K562 (cell line): Measurements from ENCODE around the gene SLC37A2. TPM values are rescaled to one million over a fixed set of nuclear protein-coding genes. Genes with fewer than 3 reads are reported as not detected.
A peak's percentile ranks its signal among the peaks of the same experiment; 100 is the strongest.

Experiments used
- ATAC-seq: fragments of 200-7000 bp; cut with Tn5 transposase; 3 replicates; pipeline ENCODE4 v1.9.1; 2020; ENCODE audit warnings: moderate library complexity
- BruUV-seq: library from RNA; stranded (reverse); fragments of 400-500 nt; replicated peaks from 2 replicates; lab custom pipeline; 2021; lab: Mats Ljungman, UMichigan
- CTCF ChIA-PET: fragments of 300-600 bp; formaldehyde crosslinking; extraction: SDS; loops from one replicate; lab custom pipeline; 2021; ENCODE audit warnings: low intra/inter-chr PET ratio; lab: Yijun Ruan, JAX
- POLR2A ChIA-PET: fragments of 300-600, 350-650 bp; sonication (Branson Sonifier 250); formaldehyde crosslinking; extraction: SDS; loops from one replicate; lab custom pipeline; 2021; ENCODE audit warnings: antibody characterized with exemption, inconsistent platforms; lab: Yijun Ruan, JAX
- DNase-seq, 4 experiments: peaks; one replicate each; pipeline versions ENCODE4 v3.0.0 to v3.0.0-alpha.2; 2011 to 2018; ENCODE audit warnings: low spot score in 3 of 4, mixed read lengths in 3 of 4; ENCODE audit errors: extremely low read depth in 1 of 4
- FAIRE-seq: peaks from 2 replicates; lab custom pipeline; 2011; peaks lifted over from hg19 to GRCh38; lab: Jason Lieb, UNC
- H2AFZ ChIP-seq: 2 replicates; pipeline ENCODE4 v1.6.0; 2011; ENCODE audit warnings: low read depth, low read length, control low read depth, inconsistent platforms
- H3K27ac ChIP-seq: fragments of 200-600 bp; 3 replicates; pipeline ENCODE4 v1.8.0; 2011; ENCODE audit warnings: low read depth, mild to moderate bottlenecking, control low read depth, inconsistent platforms, low read length, moderate library complexity, mixed read lengths; ENCODE audit errors: extremely low read depth
- H3K27me3 ChIP-seq, 2 experiments: fragments of 300-600 bp in 1 of 2; 2 replicates in 1 of 2; 3 replicates in 1 of 2; pipeline versions ENCODE4 v1.6.0 to v1.8.0; 2011; ENCODE audit warnings: inconsistent platforms in 2 of 2, low read length in 2 of 2, mild to moderate bottlenecking in 1 of 2, mixed read lengths in 1 of 2, moderate library complexity in 1 of 2; ENCODE audit not compliant: control insufficient read depth in 2 of 2, insufficient read depth in 2 of 2
- H3K36me3 ChIP-seq: fragments of 300-600 bp; 3 replicates; pipeline ENCODE4 v1.8.0; 2011; ENCODE audit warnings: mild to moderate bottlenecking, low read length, inconsistent platforms; ENCODE audit not compliant: control insufficient read depth, insufficient read depth
- H3K4me1 ChIP-seq, 2 experiments: fragments of 200-600 bp in 1 of 2; replicated peaks in 1 of 2; 2 replicates in 1 of 2; 3 replicates in 1 of 2; pipeline versions ENCODE4 v1.5.1 to v1.8.0; 2011; ENCODE audit warnings: inconsistent platforms in 2 of 2, low read length in 2 of 2, mild to moderate bottlenecking in 1 of 2, mixed read lengths in 1 of 2, moderate library complexity in 1 of 2; ENCODE audit not compliant: control insufficient read depth in 2 of 2, insufficient read depth in 2 of 2
- H3K4me2 ChIP-seq: 2 replicates; pipeline ENCODE4 v1.6.1; 2011; ENCODE audit warnings: low read length, control low read depth, inconsistent platforms, mixed read lengths; ENCODE audit not compliant: insufficient read depth
- H3K4me3 ChIP-seq: fragments of 200-600 bp; sonication (generic), shearing (Covaris generic); 2 replicates; pipeline ENCODE4 v1.5.1; 2016; ENCODE audit warnings: control low read depth, inconsistent platforms
- H3K79me2 ChIP-seq: fragments of 200-600 bp; 3 replicates; pipeline ENCODE4 v1.8.0; 2011; ENCODE audit warnings: low read length, inconsistent platforms; ENCODE audit not compliant: control insufficient read depth, insufficient read depth
- H3K9ac ChIP-seq, 2 experiments: 2 replicates each; pipeline versions ENCODE4 v1.6.0 to v1.6.1; 2011; ENCODE audit warnings: low read depth in 2 of 2, low read length in 2 of 2, control low read depth in 1 of 2, inconsistent platforms in 1 of 2, mild to moderate bottlenecking in 1 of 2, mixed read lengths in 1 of 2; ENCODE audit not compliant: insufficient read depth in 1 of 2
- H3K9me1 ChIP-seq: one replicate; pipeline ENCODE4 v1.6.0; 2011; ENCODE audit warnings: inconsistent platforms, mild to moderate bottlenecking, low read length, moderate library complexity; ENCODE audit not compliant: control insufficient read depth, insufficient read depth
- H3K9me3 ChIP-seq: replicated peaks from 2 replicates; pipeline ENCODE4 v1.5.1; 2011; ENCODE audit warnings: low read depth, low read length, inconsistent platforms; ENCODE audit not compliant: control insufficient read depth, insufficient read depth
- H4K20me1 ChIP-seq: replicated peaks from 2 replicates; pipeline ENCODE4 v1.6.1; 2011; ENCODE audit warnings: low read length, inconsistent platforms, mixed read lengths; ENCODE audit not compliant: control insufficient read depth, insufficient read depth
- ERF ChIP-seq: fragments of 450-650 bp; formaldehyde crosslinking; IDR thresholded peaks from 2 replicates; pipeline ENCODE4 v1.4.0; 2020; ENCODE audit warnings: mild to moderate bottlenecking, mixed read lengths
- HMGN3 ChIP-seq: IDR thresholded peaks from 2 replicates; pipeline ENCODE4 v1.6.1; 2011; ENCODE audit warnings: borderline replicate concordance, low read depth, mild to moderate bottlenecking, mixed read lengths, low read length; ENCODE audit not compliant: insufficient read length; ENCODE audit errors: extremely low read depth
- POLR2A ChIP-seq: fragments of 450-650 bp; conservative IDR thresholded peaks from 2 replicates; pipeline ENCODE4 v1.6.1; 2016
- POLR2G ChIP-seq: fragments of 200-400 bp; formaldehyde crosslinking; IDR thresholded peaks from 2 replicates; pipeline ENCODE4 v1.6.1; 2017; ENCODE audit warnings: low read depth, mild to moderate bottlenecking, antibody characterized with exemption, low read length, moderate library complexity
- TOE1 ChIP-seq, 2 experiments: fragments of 450-650 bp in 1 of 2; sonication (generic) in 1 of 2; formaldehyde crosslinking in 1 of 2; IDR thresholded peaks; 2 replicates each; pipeline versions ENCODE4 v1.7.1 to v1.8.0; 2016 to 2022; ENCODE audit warnings: borderline replicate concordance in 2 of 2, mild to moderate bottlenecking in 2 of 2, antibody characterized with exemption in 1 of 2, inconsistent platforms in 1 of 2, low read depth in 1 of 2, missing genetic modification reagents in 1 of 2, moderate library complexity in 1 of 2
- ZNF263 ChIP-seq: sonication (generic); formaldehyde crosslinking; IDR thresholded peaks from 2 replicates; pipeline ENCODE4 v1.8.0; 2022; ENCODE audit warnings: mild to moderate bottlenecking, missing genetic modification reagents, borderline replicate concordance
- WGBS: fragments of 100-300 bp; shearing (Covaris generic); methylation state at CpG from one replicate; pipeline ENCODE4 v1.1.6; 2016; ENCODE audit warnings: low coverage, mixed read lengths; ENCODE audit not compliant: insufficient coverage; ENCODE audit errors: missing lambda C conversion rate; 5-methylcytosine and 5-hydroxymethylcytosine counted together
- in situ Hi-C: fragments of 300-500 bp; cut with MboI; formaldehyde crosslinking; loops from 4 replicates; pipeline ENCODE4 v1.15.0; 2018; ENCODE audit warnings: inconsistent platforms, mixed read lengths
- intact Hi-C: fragments of 100-400 bp; cut with micrococcal nuclease; formaldehyde crosslinking; loops from 2 replicates; pipeline ENCODE4 v1.14.2; 2022
- polyA plus RNA-seq, 8 experiments: library from polyadenylated mRNA; depleted of rRNA in 4 of 8; stranded (reverse) in 5 of 8; unstranded in 3 of 8; fragments of >200 nt; fragmentation: Nextera tagmentation in 2 of 8; fragmentation: Illumina TruSeq in 1 of 8; extraction: Ambion mirVana in 2 of 8; extraction: Trizol in 1 of 8; gene quantifications; 2 replicates each; pipeline versions ENCODE4 v1.2.1 to v1.2.3, GENCODE V29; 2011 to 2014; ENCODE audit warnings: inconsistent platforms in 1 of 8, missing spikeins in 1 of 8
- total RNA-seq, 7 experiments: library from RNA; depleted of rRNA in 6 of 7; stranded (reverse); fragments of >200 nt in 6 of 7; fragmentation: Illumina TruSeq in 2 of 7; extraction: Trizol in 2 of 7; gene quantifications; 2 replicates each; pipeline versions ENCODE4 v1.2.1 to v1.2.3, GENCODE V29; 2011 to 2021; ENCODE audit warnings: low replicate concordance in 1 of 7

The SLC37A2 gene
- total and polyA plus RNA-seq, 9 of the 15 experiments (the other 6 are each of a cell fraction or from before 2014, with no cell fraction given) = 0.01 to 1.2 (median 0.52) TPM

DNA sequence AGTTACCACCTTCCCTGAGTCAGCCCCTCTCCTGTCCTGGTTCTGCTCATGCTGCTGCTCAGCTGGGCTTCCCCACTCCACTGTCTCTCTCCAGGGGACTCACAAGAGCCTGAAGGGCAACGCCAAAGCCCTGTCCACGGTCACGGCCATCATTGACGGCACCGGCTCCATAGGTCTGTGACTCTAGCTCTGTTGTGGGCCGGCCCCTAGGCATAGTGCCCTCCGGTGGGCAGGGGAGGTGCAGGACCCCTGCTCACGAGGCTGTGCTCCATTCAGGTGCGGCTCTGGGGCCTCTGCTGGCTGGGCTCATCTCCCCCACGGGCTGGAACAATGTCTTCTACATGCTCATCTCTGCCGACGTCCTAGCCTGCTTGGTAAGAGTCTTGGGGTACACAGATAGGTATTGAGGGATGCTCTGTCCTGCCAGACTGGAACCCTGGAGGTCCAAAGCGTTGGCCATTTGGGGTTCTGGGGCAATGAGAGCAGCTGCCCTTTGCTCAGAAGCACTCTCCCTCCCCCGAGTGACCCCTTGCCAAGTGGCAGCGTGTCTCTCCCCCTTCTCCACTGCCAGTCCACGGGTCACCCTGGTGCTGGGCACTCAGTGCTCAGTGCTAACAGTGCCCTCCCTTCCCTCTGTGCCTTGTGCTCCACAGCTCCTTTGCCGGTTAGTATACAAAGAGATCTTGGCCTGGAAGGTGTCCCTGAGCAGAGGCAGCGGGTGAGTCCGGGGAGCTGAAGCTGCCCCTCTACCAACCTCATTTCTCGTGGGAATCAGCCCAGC lies 22.4 kb downstream of the SLC37A2 start:
- DNase-seq = no peak

DNA sequence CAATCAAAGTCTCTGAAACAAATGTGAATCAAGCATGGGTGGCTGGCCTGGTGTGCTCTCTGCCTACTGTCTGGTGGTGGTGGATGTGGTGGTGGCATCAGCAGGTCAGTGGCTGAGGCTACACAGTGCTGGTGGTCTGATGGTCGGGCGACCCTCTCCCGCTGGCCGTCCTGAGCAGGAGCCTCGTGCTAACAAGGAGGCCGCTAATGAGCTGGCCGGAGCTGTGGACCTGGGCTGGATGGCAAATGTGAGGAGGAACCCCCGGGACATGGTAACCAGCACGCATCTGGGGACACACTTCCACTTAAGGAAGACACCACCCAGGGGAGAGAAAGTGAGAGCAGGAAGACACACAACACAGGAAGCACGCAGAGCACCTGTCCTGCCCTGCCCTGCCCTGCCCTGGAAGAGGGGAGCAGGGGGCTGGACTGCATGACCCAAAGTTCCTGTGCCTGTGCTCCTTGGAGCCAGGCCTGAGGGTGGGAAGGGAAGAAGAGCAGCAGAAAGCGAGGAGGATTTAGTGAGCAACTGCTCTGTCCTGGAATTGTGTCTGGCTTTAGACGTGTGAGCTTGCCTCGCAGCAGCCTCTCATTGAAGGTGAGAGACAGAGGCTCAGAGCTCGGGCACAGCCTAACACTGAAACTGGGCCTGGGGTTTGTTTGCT lies 23.7 kb downstream of the SLC37A2 start:
- Histone ChIP-seq H3K36me3 (no peaks in the 10 kb centered on the region), H3K27ac (no peak overlapping the region), H3K27me3 (no peaks in the 10 kb centered on the region), H4K20me1 (0 out of 2 replicates have a peak, but pooled peaks cover 3% of the 10 kb centered on the region), H3K9ac (0 out of 4 replicates have a peak overlapping the region, but pooled peaks of 1 of the 2 experiments have one; percentile 61), H2AFZ (no peak overlapping the region), H3K4me1 (peaks cover 0 to 7% of the 10 kb centered on the region in 2 experiments; a peak in 2 of 5 replicates), H3K79me2 (no peaks in the 10 kb centered on the region), H3K9me1 (no peaks in the 10 kb centered on the region), H3K4me2 (no peak overlapping the region), H3K9me3 (no peaks in the 10 kb centered on the region), H3K4me3 (no peak overlapping the region)
- intact Hi-C loops (no loop called here), in situ Hi-C loops (no loop called here)
- POLR2A ChIA-PET = no interaction called here
- whole genome bisulfite sequencing = 35% methylated on average over 13 of the region's 14 CpGs
- ATAC-seq = no peak
- CTCF ChIA-PET = no interaction called here
- TF ChIP-seq TOE1 (IDR thresholded peaks at IDR 0.05; ENCODE audit: borderline replicate concordance) = no peak
- no peak for TF ChIP-seq TOE1 (CRISPR knock-in tag; IDR thresholded peaks at IDR 0.05; ENCODE audit: borderline replicate concordance, low read depth)
- TF ChIP-seq POLR2G = peak; percentile 28; the same call in 1 of the 2 replicates
- no peak for DNase-seq
- BruUV-seq = no TSS peak
- no peak for FAIRE-seq

More for the DNA sequence above, 22.4 kb downstream of the SLC37A2 start:
- in situ Hi-C loops = no loop called here
- Histone ChIP-seq H3K9me3 (no peaks in the 10 kb centered on the region), H3K4me1 (no peaks in the 10 kb centered on the region; a peak in 1 of 5 replicates), H3K36me3 (no peaks in the 10 kb centered on the region), H3K27ac (no peak overlapping the region), H3K27me3 (no peaks in the 10 kb centered on the region), H3K4me2 (no peak overlapping the region), H3K4me3 (no peak overlapping the region), H3K79me2 (no peaks in the 10 kb centered on the region), H3K9ac (no peak overlapping the region; a peak in 1 of 4 replicates), H2AFZ (no peak overlapping the region), H4K20me1 (no peaks in the 10 kb centered on the region), H3K9me1 (no peaks in the 10 kb centered on the region)
- intact Hi-C loops = no loop called here
- WGBS = 30% methylated on average over 19 of the region's 20 CpGs
- ChIA-PET CTCF (no interaction called here), POLR2A (interaction anchor here (0.6 kb wide), 1 partner anchor 623 kb away, joined by 4 read pairs; no protein-coding TSS in a partner anchor)
- no TSS peak for BruUV-seq
- ATAC-seq = peak; percentile 53
- FAIRE-seq = no peak
- TF ChIP-seq HMGN3 (no peak), ERF (CRISPR knock-in tag) (no peak), ZNF263 (CRISPR knock-in tag) (no peak), POLR2A (no peak)
